Ovary (tissue), 3 donors: Measurements from ENCODE around the gene GRM5.

Experiments used
- POLR2A ChIP-seq: fragments of 450-650 bp; IDR thresholded peaks from one replicate; pipeline ENCODE4 v1.6.1; 2017; ENCODE audit warnings: antibody characterized with exemption, mild to moderate bottlenecking, moderate library complexity
- TF ChIP-seq, protein P1 (sequence below), 3 donors: fragments of 450-650 bp in 2 of 3; fragments of 200-600 bp in 1 of 3; IDR thresholded peaks; one replicate each; pipeline versions ENCODE4 v1.5.1 to v1.8.0; 2016 to 2022; ENCODE audit warnings: antibody characterized with exemption in 3 of 3, mild to moderate bottlenecking in 1 of 3
- donor health status: DM: no; HTN: no; CAD: no.

GRCh38 chr11:88818978-88819377, 246.8 kb downstream of the GRM5 start:
- TF ChIP-seq, protein P1, sequence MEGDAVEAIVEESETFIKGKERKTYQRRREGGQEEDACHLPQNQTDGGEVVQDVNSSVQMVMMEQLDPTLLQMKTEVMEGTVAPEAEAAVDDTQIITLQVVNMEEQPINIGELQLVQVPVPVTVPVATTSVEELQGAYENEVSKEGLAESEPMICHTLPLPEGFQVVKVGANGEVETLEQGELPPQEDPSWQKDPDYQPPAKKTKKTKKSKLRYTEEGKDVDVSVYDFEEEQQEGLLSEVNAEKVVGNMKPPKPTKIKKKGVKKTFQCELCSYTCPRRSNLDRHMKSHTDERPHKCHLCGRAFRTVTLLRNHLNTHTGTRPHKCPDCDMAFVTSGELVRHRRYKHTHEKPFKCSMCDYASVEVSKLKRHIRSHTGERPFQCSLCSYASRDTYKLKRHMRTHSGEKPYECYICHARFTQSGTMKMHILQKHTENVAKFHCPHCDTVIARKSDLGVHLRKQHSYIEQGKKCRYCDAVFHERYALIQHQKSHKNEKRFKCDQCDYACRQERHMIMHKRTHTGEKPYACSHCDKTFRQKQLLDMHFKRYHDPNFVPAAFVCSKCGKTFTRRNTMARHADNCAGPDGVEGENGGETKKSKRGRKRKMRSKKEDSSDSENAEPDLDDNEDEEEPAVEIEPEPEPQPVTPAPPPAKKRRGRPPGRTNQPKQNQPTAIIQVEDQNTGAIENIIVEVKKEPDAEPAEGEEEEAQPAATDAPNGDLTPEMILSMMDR (IDR thresholded peaks at IDR 0.05) = no peak
- no peak for TF ChIP-seq POLR2A
